Gastrocnemius medialis (tissue), 4 donors: Measurements from ENCODE around the gene MLLT10.

Experiments used
- POLR2A ChIP-seq, 2 donors: fragments of 450-650 bp; IDR thresholded peaks; one replicate each; pipeline ENCODE4 v1.6.1; 2017; ENCODE audit warnings: antibody characterized with exemption in 2 of 2, mild to moderate bottlenecking in 2 of 2, moderate library complexity in 2 of 2
- TF ChIP-seq, protein P1 (sequence below), 5 experiments: fragments of 450-650 bp in 3 of 5; fragments of 200-600 bp in 2 of 5; sonication (generic) in 2 of 5; IDR thresholded peaks in 4 of 5; conservative IDR thresholded peaks in 1 of 5; 1 replicate in 4 of 5; 2 replicates in 1 of 5; pipeline ENCODE4 v1.5.1; 2016 to 2019; ENCODE audit warnings: antibody characterized with exemption in 5 of 5, mild to moderate bottlenecking in 3 of 5, moderate library complexity in 3 of 5

DNA sequence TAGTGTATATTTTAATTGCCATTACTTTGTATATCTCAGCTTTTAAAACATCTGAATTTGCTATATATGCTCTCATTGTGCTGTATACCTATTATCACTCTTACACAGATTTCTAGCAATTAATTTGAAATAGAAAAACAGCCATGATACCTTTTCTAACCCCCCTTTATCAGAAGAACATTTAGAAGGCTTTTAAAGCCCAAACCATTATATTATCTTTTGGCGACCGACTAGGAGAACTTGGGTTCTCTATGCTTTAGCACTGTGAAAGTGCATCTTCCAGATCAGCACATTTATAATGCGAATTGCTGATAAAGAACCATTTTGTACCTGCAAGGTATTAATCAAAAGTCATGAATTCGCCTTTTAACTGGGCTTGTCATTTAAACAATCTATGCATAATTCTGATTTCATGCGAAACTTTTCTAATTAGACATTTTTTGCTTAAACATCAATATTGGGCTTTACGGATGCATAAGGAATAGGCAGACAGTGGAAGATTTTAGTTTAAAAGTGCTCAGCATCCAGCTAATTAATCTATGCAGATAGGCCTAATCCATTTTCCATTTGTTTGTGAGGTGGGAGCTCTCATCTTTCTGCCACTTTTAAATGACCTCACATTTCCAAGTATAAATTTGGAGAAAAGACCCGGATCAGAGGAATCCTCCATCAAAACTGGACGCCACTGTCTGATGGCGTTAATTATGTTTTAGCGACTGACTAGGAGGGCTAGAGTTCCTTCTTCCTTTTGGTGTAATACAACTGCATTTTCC is 1.2 kb upstream of the MLLT10 start:
- TF ChIP-seq, protein P1, sequence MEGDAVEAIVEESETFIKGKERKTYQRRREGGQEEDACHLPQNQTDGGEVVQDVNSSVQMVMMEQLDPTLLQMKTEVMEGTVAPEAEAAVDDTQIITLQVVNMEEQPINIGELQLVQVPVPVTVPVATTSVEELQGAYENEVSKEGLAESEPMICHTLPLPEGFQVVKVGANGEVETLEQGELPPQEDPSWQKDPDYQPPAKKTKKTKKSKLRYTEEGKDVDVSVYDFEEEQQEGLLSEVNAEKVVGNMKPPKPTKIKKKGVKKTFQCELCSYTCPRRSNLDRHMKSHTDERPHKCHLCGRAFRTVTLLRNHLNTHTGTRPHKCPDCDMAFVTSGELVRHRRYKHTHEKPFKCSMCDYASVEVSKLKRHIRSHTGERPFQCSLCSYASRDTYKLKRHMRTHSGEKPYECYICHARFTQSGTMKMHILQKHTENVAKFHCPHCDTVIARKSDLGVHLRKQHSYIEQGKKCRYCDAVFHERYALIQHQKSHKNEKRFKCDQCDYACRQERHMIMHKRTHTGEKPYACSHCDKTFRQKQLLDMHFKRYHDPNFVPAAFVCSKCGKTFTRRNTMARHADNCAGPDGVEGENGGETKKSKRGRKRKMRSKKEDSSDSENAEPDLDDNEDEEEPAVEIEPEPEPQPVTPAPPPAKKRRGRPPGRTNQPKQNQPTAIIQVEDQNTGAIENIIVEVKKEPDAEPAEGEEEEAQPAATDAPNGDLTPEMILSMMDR (IDR thresholded peaks at IDR 0.05 in 4 of 5, conservative IDR thresholded peaks at IDR 0.05 in 1 of 5): no peak
- no peak for TF ChIP-seq POLR2A (IDR thresholded peaks at IDR 0.05)
